CD14-positive monocyte (primary cell): ENCODE results near the gene SAFB2. TPM values are rescaled to one million over a fixed set of nuclear protein-coding genes. Genes with fewer than 3 reads are reported as not detected.

Experiments
- DNase-seq, 3 donors: peaks; one replicate each; pipeline ENCODE4 v3.0.0-alpha.2; 2011 to 2022
- H2AFZ ChIP-seq: 2 replicates; pipeline ENCODE4 v1.6.0; 2012; ENCODE audit warnings: mild to moderate bottlenecking, low read depth, low read length, inconsistent platforms; ENCODE audit not compliant: insufficient read depth, poor library complexity, severe bottlenecking
- H3K27ac ChIP-seq, 2 donors: 1 replicate in 1 of 2; 2 replicates in 1 of 2; pipeline ENCODE4 v1.5.1; 2012 to 2013; ENCODE audit warnings: low read length in 2 of 2, control low read depth in 1 of 2, inconsistent platforms in 1 of 2, low read depth in 1 of 2, mild to moderate bottlenecking in 1 of 2
- H3K27me3 ChIP-seq, 2 donors: one replicate each; pipeline versions ENCODE4 v1.6.0 to v1.6.1; 2011 to 2013; ENCODE audit warnings: low read length in 2 of 2; ENCODE audit not compliant: control insufficient read depth in 2 of 2, insufficient read depth in 2 of 2
- H3K36me3 ChIP-seq, 2 donors: replicated peaks in 1 of 2; 1 replicate in 1 of 2; 2 replicates in 1 of 2; pipeline versions ENCODE4 v1.5.1 to v1.6.1; 2012 to 2013; ENCODE audit warnings: low read length in 2 of 2, control low read depth in 1 of 2, inconsistent platforms in 1 of 2, mild to moderate bottlenecking in 1 of 2; ENCODE audit not compliant: insufficient read depth in 2 of 2, control insufficient read depth in 1 of 2
- H3K4me1 ChIP-seq, 2 donors: 1 replicate in 1 of 2; 2 replicates in 1 of 2; pipeline versions ENCODE4 v1.5.1 to v1.6.1; 2012 to 2013; ENCODE audit warnings: low read length in 2 of 2, control low read depth in 1 of 2, inconsistent platforms in 1 of 2, mild to moderate bottlenecking in 1 of 2, moderate library complexity in 1 of 2; ENCODE audit not compliant: insufficient read depth in 2 of 2, control insufficient read depth in 1 of 2
- H3K4me2 ChIP-seq: replicated peaks from 2 replicates; pipeline ENCODE3; 2012; ENCODE audit warnings: low read length, moderate library complexity, mild to moderate bottlenecking; ENCODE audit not compliant: poor library complexity, severe bottlenecking; ENCODE audit errors: extremely low read depth
- H3K4me3 ChIP-seq, 3 experiments: fragments of 200-600 bp in 1 of 3; sonication (generic) in 1 of 3; replicated peaks in 1 of 3; 1 replicate in 2 of 3; 2 replicates in 1 of 3; pipeline ENCODE4 v1.5.1; 2011 to 2013; ENCODE audit warnings: low read length in 3 of 3, mild to moderate bottlenecking in 3 of 3, control low read depth in 2 of 3, low read depth in 2 of 3, inconsistent platforms in 1 of 3, moderate library complexity in 1 of 3
- H3K79me2 ChIP-seq: 2 replicates; pipeline ENCODE4 v1.6.0; 2012; ENCODE audit warnings: mild to moderate bottlenecking, control low read depth, inconsistent platforms, low read length, moderate library complexity; ENCODE audit not compliant: insufficient read depth
- H3K9ac ChIP-seq: 2 replicates; pipeline ENCODE4 v1.6.0; 2017; ENCODE audit warnings: low read length, mild to moderate bottlenecking; ENCODE audit not compliant: insufficient read depth, poor library complexity, severe bottlenecking
- H3K9me3 ChIP-seq, 2 donors: replicated peaks in 1 of 2; 1 replicate in 1 of 2; 2 replicates in 1 of 2; pipeline versions ENCODE4 v1.5.1 to v1.6.1; 2012 to 2013; ENCODE audit warnings: low read length in 2 of 2, control low read depth in 1 of 2; ENCODE audit not compliant: control insufficient read depth in 1 of 2, insufficient read depth in 1 of 2
- H4K20me1 ChIP-seq: 2 replicates; pipeline ENCODE4 v1.6.0; 2012; ENCODE audit warnings: mild to moderate bottlenecking, low read length, control low read depth, moderate library complexity; ENCODE audit not compliant: insufficient read depth
- H3K27ac Mint-ChIP-seq, 7 donors: one replicate each; pipeline ENCODE4 v1.8.0; 2020; ENCODE audit warnings: mild to moderate bottlenecking in 7 of 7, mixed read lengths in 7 of 7, moderate library complexity in 6 of 7, inconsistent platforms in 2 of 7
- H3K27me3 Mint-ChIP-seq, 3 donors: one replicate each; pipeline ENCODE4 v1.8.0; 2021 to 2022; ENCODE audit warnings: low read depth in 3 of 3, mild to moderate bottlenecking in 3 of 3, mixed read lengths in 3 of 3, moderate library complexity in 3 of 3, inconsistent platforms in 1 of 3
- H3K36me3 Mint-ChIP-seq, 2 donors: one replicate each; pipeline ENCODE4 v1.8.0; 2020; ENCODE audit warnings: mixed read lengths in 2 of 2, inconsistent platforms in 1 of 2, mild to moderate bottlenecking in 1 of 2
- H3K4me1 Mint-ChIP-seq: one replicate; pipeline ENCODE4 v1.8.0; 2020; ENCODE audit warnings: mild to moderate bottlenecking, mixed read lengths
- H3K4me3 Mint-ChIP-seq, 2 donors: one replicate each; pipeline ENCODE4 v1.8.0; 2020; ENCODE audit warnings: mild to moderate bottlenecking in 2 of 2, mixed read lengths in 2 of 2, moderate library complexity in 1 of 2
- H3K9me3 Mint-ChIP-seq, 7 donors: one replicate each; pipeline ENCODE4 v1.8.0; 2020 to 2022; ENCODE audit warnings: mixed read lengths in 7 of 7, mild to moderate bottlenecking in 6 of 7, moderate library complexity in 6 of 7, inconsistent platforms in 2 of 7
- CTCF ChIP-seq: fragments of 200-600 bp; IDR thresholded peaks from one replicate; pipeline ENCODE4 v1.8.0; 2022; ENCODE audit warnings: antibody characterized with exemption, mild to moderate bottlenecking
- whole genome bisulfite sequencing: methylation state at CpG from one replicate; pipeline ENCODE4 v1.1.5; 2013; ENCODE audit warnings: missing lambda C conversion rate; ENCODE audit not compliant: insufficient coverage; 5-methylcytosine and 5-hydroxymethylcytosine counted together
- intact Hi-C, 2 donors: fragments of 100-400 bp; cut with micrococcal nuclease; formaldehyde crosslinking; loops; one replicate each; pipeline versions ENCODE4 v1.15.0 to v1.15.1; 2023
- polyA plus RNA-seq, 3 donors: library from polyadenylated mRNA; depleted of rRNA in 1 of 3; unstranded in 2 of 3; stranded (reverse) in 1 of 3; fragments of 300-500 nt in 2 of 3; fragments of >200 nt in 1 of 3; fragmentation: Illumina TruSeq in 2 of 3; gene quantifications; 1 replicate in 2 of 3; 2 replicates in 1 of 3; pipeline ENCODE4 v1.2.3, GENCODE V29; 2012 to 2021

Gene SAFB2
- polyA plus RNA-seq, 3 donors, result 7.5 to 53.4 (median 14.7) TPM

- Histone ChIP-seq H3K79me2 (no peaks in the 10 kb centered on the region), H3K27ac (no peak overlapping the region), H3K36me3 (peaks cover 61 to 73% of the 10 kb centered on the region in 2 donors), H3K9me3 (no peaks in the 10 kb centered on the region), H3K4me1 (no peaks in the 10 kb centered on the region), H2AFZ (no peak overlapping the region), H3K9ac (no peak overlapping the region), H3K4me2 (no peak overlapping the region), H4K20me1 (peaks cover 53% of the 10 kb centered on the region), H3K4me3 (no peak overlapping the region), H3K27me3 (no peaks in the 10 kb centered on the region)
- 84% methylated on average over 8 of the region's 11 CpGs for WGBS
- no peaks in the 10 kb centered on the region for H3K4me1 Mint-ChIP-seq
- no peak overlapping the region for H3K4me3 Mint-ChIP-seq
- no peak for TF ChIP-seq CTCF
- no peaks in the 10 kb centered on the region for H3K27me3 Mint-ChIP-seq
- peaks cover 57 to 91% of the 10 kb centered on the region in 2 donors for H3K36me3 Mint-ChIP-seq
- no peak for DNase-seq
- peak overlapping the region in 4 of 7 donors; percentile 9 to 35 (median 24) for H3K27ac Mint-ChIP-seq
- intact Hi-C loops, result no loop called here
- peaks cover 0 to 5% (median 0%) of the 10 kb centered on the region in 7 donors for H3K9me3 Mint-ChIP-seq
These were observed 46.6 kb upstream of the SAFB2 start for GRCh38 chr19:5669212-5669611.

DNA sequence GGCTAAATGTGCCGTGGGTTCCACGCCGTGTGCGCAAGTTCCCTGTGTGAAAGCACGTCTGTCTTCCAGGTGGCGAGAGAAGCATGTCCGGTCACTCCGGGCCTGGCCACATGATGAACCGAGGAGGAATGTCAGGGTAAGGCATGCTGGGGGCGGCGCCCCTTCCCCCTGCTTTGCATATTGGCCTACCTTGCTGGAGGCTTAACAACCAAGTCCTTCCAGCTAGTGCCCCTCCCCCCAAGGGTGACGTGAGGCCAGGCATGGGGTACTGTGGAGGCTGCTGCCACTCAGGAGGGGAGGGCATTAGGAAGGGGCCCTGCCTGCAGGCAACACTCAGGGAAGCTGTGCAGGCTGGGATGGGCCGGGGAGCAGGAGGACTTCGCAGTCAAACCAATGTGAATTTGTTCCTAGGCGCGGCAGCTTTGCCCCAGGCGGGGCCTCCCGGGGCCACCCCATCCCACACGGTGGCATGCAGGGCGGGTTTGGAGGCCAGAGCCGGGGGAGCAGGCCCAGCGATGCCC is 45.2 kb upstream of the SAFB2 start:
- H3K9me3 Mint-ChIP-seq, result no peaks in the 10 kb centered on the region
- H3K27ac Mint-ChIP-seq, result no peak overlapping the region
- no peak overlapping the region for H3K27ac ChIP-seq
- no peak overlapping the region for H2AFZ ChIP-seq
- no peak overlapping the region for H3K4me3 Mint-ChIP-seq
- peaks cover 67% of the 10 kb centered on the region for H4K20me1 ChIP-seq
- H3K9ac ChIP-seq, result no peak overlapping the region
- H3K27me3 ChIP-seq, result no peaks in the 10 kb centered on the region
- intact Hi-C loops, result no loop called here
- no peak for DNase-seq
- H3K36me3 ChIP-seq, result peaks cover 75 to 87% of the 10 kb centered on the region in 2 donors
- H3K4me2 ChIP-seq, result no peak overlapping the region
- peaks cover 70 to 94% of the 10 kb centered on the region in 2 donors for H3K36me3 Mint-ChIP-seq
- H3K27me3 Mint-ChIP-seq, result no peaks in the 10 kb centered on the region
- no peaks in the 10 kb centered on the region for H3K4me1 Mint-ChIP-seq
- H3K79me2 ChIP-seq, result no peaks in the 10 kb centered on the region
- 95% methylated on average over 12 of the region's 22 CpGs for WGBS
- no peak overlapping the region for H3K4me3 ChIP-seq
- H3K4me1 ChIP-seq, result no peaks in the 10 kb centered on the region
- no peak for TF ChIP-seq CTCF
- H3K9me3 ChIP-seq, result no peaks in the 10 kb centered on the region
